LNCaP clone FGC (cell line): Measurements from ENCODE around the gene MRPS5.
"Not testable (repeated sequence)": the region's sequence is repeated elsewhere in the genome, so short reads cannot be mapped to it uniquely, and the experiment has no call there.

Experiments
- DNase-seq: peaks from one replicate; pipeline ENCODE4 v3.0.0-alpha.2; 2011; ENCODE audit warnings: low read depth
- H3K4me3 ChIP-seq: 2 replicates; pipeline ENCODE4 v1.5.1; 2011; ENCODE audit warnings: mild to moderate bottlenecking, low read depth, low read length, control low read depth
- TF ChIP-seq, protein P1 (sequence below): IDR thresholded peaks from 2 replicates; pipeline ENCODE4 v1.5.1; 2012; ENCODE audit warnings: mild to moderate bottlenecking; ENCODE audit not compliant: control insufficient read depth, insufficient read depth; ENCODE audit errors: extremely low read depth

The MRPS5 gene

DNA sequence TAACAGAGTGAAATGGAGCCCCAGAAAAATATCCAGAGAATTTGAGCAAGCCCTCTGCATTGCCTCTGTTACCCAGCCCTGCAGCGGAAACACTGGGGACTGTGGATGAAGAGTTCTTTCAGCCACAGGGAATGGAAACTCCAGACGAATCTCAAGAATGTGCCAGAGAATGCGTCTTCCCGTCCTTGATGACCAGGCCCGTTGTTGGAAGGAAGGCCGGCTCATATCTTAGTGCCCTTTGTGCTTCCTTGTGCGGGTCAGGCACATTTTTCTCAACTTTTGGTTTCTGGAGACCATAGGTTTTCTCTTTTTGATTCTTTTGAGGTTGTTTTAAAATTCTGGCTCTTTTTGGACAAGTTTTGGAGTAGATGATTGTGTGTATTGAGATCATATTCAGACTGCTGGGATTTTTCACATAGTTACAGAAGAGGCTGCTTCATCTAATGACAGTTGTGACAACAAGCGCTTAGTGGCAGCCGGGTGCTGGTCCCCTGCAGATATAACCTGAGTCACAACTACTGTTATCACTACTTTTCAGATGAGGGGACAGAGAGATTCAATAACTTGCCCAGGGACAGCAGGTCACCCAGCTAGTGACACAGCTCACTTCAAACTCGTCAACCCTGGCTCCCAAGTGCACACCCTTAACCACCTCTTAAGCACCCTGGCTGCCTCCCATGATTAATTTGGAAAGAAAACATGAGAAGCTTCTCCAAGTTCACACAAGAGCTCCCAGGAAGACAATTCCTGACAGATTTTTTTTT, 80.4 kb downstream of the MRPS5 start:
- DNase-seq, result no peak
- H3K4me3 ChIP-seq, result no peak overlapping the region
- TF ChIP-seq, protein P1, sequence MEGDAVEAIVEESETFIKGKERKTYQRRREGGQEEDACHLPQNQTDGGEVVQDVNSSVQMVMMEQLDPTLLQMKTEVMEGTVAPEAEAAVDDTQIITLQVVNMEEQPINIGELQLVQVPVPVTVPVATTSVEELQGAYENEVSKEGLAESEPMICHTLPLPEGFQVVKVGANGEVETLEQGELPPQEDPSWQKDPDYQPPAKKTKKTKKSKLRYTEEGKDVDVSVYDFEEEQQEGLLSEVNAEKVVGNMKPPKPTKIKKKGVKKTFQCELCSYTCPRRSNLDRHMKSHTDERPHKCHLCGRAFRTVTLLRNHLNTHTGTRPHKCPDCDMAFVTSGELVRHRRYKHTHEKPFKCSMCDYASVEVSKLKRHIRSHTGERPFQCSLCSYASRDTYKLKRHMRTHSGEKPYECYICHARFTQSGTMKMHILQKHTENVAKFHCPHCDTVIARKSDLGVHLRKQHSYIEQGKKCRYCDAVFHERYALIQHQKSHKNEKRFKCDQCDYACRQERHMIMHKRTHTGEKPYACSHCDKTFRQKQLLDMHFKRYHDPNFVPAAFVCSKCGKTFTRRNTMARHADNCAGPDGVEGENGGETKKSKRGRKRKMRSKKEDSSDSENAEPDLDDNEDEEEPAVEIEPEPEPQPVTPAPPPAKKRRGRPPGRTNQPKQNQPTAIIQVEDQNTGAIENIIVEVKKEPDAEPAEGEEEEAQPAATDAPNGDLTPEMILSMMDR, result no peak

DNA sequence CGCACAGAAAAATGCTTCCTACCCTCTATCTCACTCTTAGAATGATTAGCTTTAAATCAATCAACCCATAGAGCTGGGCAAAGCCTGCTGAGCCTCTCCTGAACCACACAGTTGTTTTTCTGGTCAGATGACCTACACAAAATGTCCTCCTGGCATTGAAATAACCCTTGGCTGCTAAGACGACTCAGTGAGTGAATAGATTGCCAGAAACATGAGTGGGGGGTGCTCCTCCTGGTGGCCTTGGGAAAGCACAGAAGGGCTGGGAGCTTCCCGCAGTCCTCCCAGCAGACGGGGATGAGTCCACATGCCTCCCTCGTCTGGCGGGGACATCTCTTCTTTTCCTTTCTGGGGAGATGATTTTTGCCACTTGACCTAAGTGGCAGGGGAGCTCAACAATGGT, 81.2 kb downstream of the MRPS5 start:
- TF ChIP-seq, protein P1, result no peak

DNA sequence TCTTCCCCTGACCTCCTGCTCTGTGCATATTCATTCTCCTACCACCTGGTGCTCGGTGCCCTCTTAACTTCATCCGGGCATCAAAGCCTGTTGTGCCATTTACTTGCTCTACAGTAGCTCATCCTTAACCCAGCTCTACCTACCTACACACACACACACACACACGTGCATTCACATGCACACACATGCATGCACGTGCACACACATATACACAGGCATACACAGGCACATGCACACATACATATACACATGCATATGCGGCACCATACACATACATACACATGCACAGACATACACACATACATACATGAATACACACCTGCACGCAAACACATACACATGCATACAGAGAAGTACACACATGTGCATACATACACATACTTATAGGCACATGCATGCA, 81.6 kb downstream of the MRPS5 start:
- TF ChIP-seq, protein P1, result no peak
- DNase-seq, result no peak
- H3K4me3 ChIP-seq, result no peak overlapping the region

More for the DNA sequence above, 81.2 kb downstream of the MRPS5 start:
- no peak for DNase-seq
- no peak overlapping the region for H3K4me3 ChIP-seq

DNA sequence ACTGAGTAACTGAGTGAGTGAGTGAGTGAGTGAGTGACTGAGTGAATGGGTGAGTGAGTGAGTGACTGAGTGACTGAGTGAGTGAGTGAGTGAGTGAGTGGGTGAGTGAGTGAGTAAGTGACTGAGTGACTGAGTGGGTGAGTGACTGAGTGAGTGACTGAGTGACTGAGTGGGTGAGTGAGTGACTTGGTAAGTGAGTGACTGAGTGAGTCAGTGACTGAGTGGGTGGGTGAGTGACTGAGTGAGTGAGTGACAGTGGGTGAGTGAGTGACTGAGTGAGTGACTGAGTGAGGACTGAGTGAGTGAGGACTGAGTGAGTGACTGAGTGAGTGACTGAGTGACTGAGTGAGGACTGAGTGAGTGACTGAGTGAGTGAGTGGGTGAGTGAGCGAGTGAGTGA, 82.2 kb downstream of the MRPS5 start:
- H3K4me3 ChIP-seq, result no peak overlapping the region
- DNase-seq, result no peak
- TF ChIP-seq, protein P1, result no peak

DNA sequence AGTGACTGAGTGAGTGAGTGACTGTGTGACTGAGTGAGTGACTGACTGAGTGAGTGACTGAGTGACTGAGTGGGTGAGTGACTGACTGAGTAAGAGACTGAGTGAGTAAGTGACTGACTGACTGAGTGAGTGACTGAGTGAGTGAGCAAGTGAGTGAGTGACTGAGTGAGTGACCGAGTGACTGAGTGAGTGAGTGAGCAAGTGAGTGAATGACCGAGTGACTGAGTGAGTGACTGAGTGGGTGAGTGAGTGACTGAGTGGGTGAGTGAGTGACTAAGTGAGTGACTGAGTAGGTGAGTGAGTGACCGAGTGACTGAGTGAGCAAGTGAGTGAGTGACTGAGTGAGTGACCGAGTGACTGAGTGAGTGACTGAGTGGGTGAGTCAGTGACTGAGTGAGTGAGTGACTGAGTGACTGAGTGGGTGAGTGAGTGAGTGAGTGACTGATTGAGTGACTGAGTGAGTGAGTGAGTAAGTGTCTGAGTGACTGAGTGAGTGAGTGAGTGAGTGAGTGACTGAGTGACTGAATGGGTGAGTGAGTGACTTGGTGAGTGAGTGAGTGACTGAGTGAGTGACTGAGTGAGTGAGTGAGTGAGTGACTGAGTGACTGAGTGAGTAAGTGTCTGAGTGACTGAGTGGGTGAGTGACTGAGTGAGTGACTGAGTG, 82.8 kb downstream of the MRPS5 start:
- no peak overlapping the region for H3K4me3 ChIP-seq
- TF ChIP-seq, protein P1, result no peak
- no peak for DNase-seq

DNA sequence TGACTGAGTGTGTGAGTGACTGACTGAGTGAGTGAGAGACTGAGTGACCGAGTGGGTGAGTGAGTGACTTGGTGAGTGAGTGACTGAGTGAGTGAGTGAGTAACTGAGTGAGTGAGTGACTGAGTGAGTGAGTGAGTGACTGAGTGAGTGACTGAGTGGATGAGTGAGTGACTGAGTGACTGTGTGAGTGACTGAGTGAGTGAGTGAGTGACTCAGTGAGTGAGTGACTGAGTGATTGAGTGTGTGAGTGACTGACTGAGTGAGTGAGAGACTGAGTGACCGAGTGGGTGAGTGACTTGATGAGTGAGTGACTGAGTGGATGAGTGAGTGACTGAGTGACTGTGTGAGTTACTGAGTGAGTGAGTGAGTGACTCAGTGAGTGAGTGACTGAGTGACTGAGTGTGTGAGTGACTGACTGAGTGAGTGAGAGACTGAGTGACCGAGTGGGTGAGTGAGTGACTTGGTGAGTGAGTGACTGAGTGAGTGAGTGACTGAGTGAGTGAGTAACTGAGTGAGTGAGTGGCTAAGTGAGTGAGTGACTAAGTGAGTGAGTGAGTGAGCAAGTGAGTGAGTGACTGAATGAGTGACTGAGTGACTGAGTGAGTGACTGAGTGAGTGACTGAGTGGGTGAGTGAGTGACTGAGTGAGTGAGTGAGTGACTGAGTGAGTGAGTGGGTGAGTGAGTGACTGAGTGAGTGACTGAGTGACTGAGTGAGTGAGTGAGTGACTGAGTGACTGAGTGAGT, 83.6 kb downstream of the MRPS5 start:
- DNase-seq, H3K4me3 ChIP-seq: not testable (repeated sequence)

DNA sequence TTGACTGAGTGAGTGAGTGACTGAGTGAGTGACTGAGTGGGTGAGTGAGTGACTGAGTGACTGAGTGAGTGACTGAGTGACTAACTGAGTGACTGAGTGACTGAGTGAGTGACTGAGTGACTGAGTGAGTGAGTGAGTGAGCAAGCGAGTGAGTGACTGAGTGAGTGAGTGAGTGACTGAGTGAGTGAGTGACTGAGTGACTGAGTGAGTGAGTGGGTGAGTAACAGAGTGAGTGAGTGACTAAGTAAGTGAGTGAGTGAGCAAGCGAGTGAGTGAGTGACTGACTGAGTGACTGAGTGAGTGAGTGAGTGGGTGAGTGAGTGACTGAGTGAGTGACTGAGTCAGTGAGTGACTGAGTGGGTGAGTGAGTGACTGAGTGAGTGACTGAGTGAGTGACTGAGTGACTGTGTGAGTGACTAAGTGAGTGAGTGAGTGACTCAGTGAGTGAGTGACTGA, 84.2 kb downstream of the MRPS5 start:
- no peak overlapping the region for H3K4me3 ChIP-seq
- TF ChIP-seq, protein P1, result no peak
- DNase-seq, result no peak
